GM12878 (cell line): ENCODE results near the gene TPSB2. TPM values are rescaled to one million over a fixed set of nuclear protein-coding genes. Genes with fewer than 3 reads are reported as not detected.
A peak's percentile ranks its signal among the peaks of the same experiment; 100 is the strongest.

Source experiments
- ATAC-seq: fragments of 200-7000 bp; cut with Tn5 transposase; 3 replicates; pipeline ENCODE4 v1.9.1; 2020; ENCODE audit warnings: mild to moderate bottlenecking, moderate library complexity
- BruUV-seq: library from RNA; stranded (reverse); fragments of 400-500 nt; replicated peaks from 2 replicates; lab custom pipeline; 2021; lab: Mats Ljungman, UMichigan
- CTCF ChIA-PET: fragments of 300-600 bp; sonication (Branson Sonifier 250); formaldehyde crosslinking; extraction: SDS; loops from one replicate; lab custom pipeline; 2021; ENCODE audit warnings: inconsistent platforms; lab: Yijun Ruan, JAX
- POLR2A ChIA-PET: fragments of 350-600 bp; formaldehyde crosslinking; extraction: SDS; loops from one replicate; lab custom pipeline; 2021; ENCODE audit warnings: inconsistent platforms; lab: Charles Lee
- RAD21 ChIA-PET: fragments of 300-600 bp; sonication (Branson Sonifier 250); formaldehyde crosslinking; loops from one replicate; lab custom pipeline; 2023; ENCODE audit warnings: antibody characterized with exemption; ENCODE audit not compliant: unreplicated experiment; lab: Charles Lee
- SMC1A ChIA-PET: fragments of 300-600 bp; sonication (Branson Sonifier 250); formaldehyde crosslinking; loops from one replicate; lab custom pipeline; 2023; ENCODE audit not compliant: unreplicated experiment, uncharacterized antibody; lab: Charles Lee
- DNase-seq: peaks from one replicate; pipeline ENCODE4 v3.0.0-alpha.2; 2011; ENCODE audit warnings: low read depth, low spot score
- FAIRE-seq: peaks from 3 replicates; lab custom pipeline; 2011; peaks lifted over from hg19 to GRCh38; lab: Jason Lieb, UNC
- H2AFZ ChIP-seq: 2 replicates; pipeline ENCODE4 v1.6.0; 2011; ENCODE audit warnings: low read depth, low read length, control low read depth; ENCODE audit not compliant: control insufficient read depth
- H3K27ac ChIP-seq: 2 replicates; pipeline ENCODE4 v1.5.1; 2011; ENCODE audit warnings: control low read depth; ENCODE audit not compliant: control insufficient read depth, insufficient read depth
- H3K27me3 ChIP-seq, 2 experiments: replicated peaks in 1 of 2; 2 replicates each; pipeline versions ENCODE4 v1.6.0 to v1.6.1; 2011; ENCODE audit warnings: low read length in 1 of 2; ENCODE audit not compliant: control insufficient read depth in 2 of 2, insufficient read depth in 2 of 2
- H3K36me3 ChIP-seq, 2 experiments: 2 replicates each; pipeline ENCODE4 v1.5.1; 2011; ENCODE audit warnings: low read length in 1 of 2; ENCODE audit not compliant: control insufficient read depth in 2 of 2, insufficient read depth in 2 of 2
- H3K4me1 ChIP-seq: 2 replicates; pipeline ENCODE4 v1.6.1; 2011; ENCODE audit warnings: mild to moderate bottlenecking, low read length, moderate library complexity, mixed read lengths; ENCODE audit not compliant: control insufficient read depth, insufficient read depth
- H3K4me2 ChIP-seq: 2 replicates; pipeline ENCODE4 v1.6.0; 2011; ENCODE audit warnings: control low read depth; ENCODE audit not compliant: control insufficient read depth, insufficient read depth
- H3K4me3 ChIP-seq: fragments of 200-600 bp; sonication (generic); 2 replicates; pipeline ENCODE4 v1.5.1; 2016
- H3K79me2 ChIP-seq: 2 replicates; pipeline ENCODE4 v1.6.0; 2011; ENCODE audit warnings: low read length; ENCODE audit not compliant: control insufficient read depth, insufficient read depth
- H3K9ac ChIP-seq: 2 replicates; pipeline ENCODE4 v1.8.0; 2011; ENCODE audit warnings: low read length, control low read depth, mixed read lengths; ENCODE audit not compliant: control insufficient read depth, insufficient read depth
- H3K9me3 ChIP-seq: replicated peaks from 3 replicates; pipeline ENCODE4 v1.5.1; 2011; ENCODE audit warnings: mild to moderate bottlenecking, low read length; ENCODE audit not compliant: control insufficient read depth, insufficient read depth
- H4K20me1 ChIP-seq: 2 replicates; pipeline ENCODE4 v1.6.0; 2011; ENCODE audit not compliant: control insufficient read depth, insufficient read depth
- ASH2L ChIP-seq: fragments of 300-600, 200-600 bp; sonication (generic); IDR thresholded peaks from 2 replicates; pipeline ENCODE4 v1.6.1; 2017; ENCODE audit warnings: low read depth, mild to moderate bottlenecking, borderline replicate concordance
- BACH1 ChIP-seq: fragments of 450-650 bp; IDR thresholded peaks from 2 replicates; pipeline ENCODE4 v1.6.1; 2017; ENCODE audit warnings: mild to moderate bottlenecking, borderline replicate concordance
- CBX3 ChIP-seq: fragments of 200-600 bp; sonication (generic); IDR thresholded peaks from 2 replicates; pipeline ENCODE4 v1.6.1; 2016; ENCODE audit warnings: low read depth, borderline replicate concordance
- CREM ChIP-seq: IDR thresholded peaks from 2 replicates; pipeline ENCODE4 v1.6.1; 2014; ENCODE audit warnings: antibody characterized with exemption, low read depth
- E2F4 ChIP-seq: IDR thresholded peaks from 2 replicates; pipeline ENCODE4 v1.6.1; 2012; ENCODE audit warnings: low read depth, low read length, improper control_type of control experiment
- EED ChIP-seq: sonication (generic); IDR thresholded peaks from 2 replicates; pipeline ENCODE4 v1.6.1; 2016; ENCODE audit warnings: antibody characterized with exemption, low read depth
- MEF2B ChIP-seq: fragments of 450-650 bp; IDR thresholded peaks from 2 replicates; pipeline ENCODE4 v1.6.1; 2018; ENCODE audit warnings: mild to moderate bottlenecking, moderate library complexity; ENCODE audit not compliant: partially characterized antibody, poor library complexity, severe bottlenecking
- NR2C2 ChIP-seq: IDR thresholded peaks from 2 replicates; pipeline ENCODE4 v1.6.1; 2011; ENCODE audit warnings: borderline replicate concordance, low read depth; ENCODE audit not compliant: control insufficient read depth, insufficient read length
- PAX5 ChIP-seq: IDR thresholded peaks from 2 replicates; pipeline ENCODE4 v1.6.1; 2011; ENCODE audit warnings: low read depth, low read length, borderline replicate concordance
- PAX8 ChIP-seq: fragments of 450-650 bp; IDR thresholded peaks from 2 replicates; pipeline ENCODE4 v1.6.1; 2017; ENCODE audit warnings: mild to moderate bottlenecking, moderate library complexity
- POLR2AphosphoS5 ChIP-seq: IDR thresholded peaks from 2 replicates; pipeline ENCODE4 v1.6.1; 2011; ENCODE audit warnings: mild to moderate bottlenecking, low read length, inconsistent platforms
- PRDM15 ChIP-seq: fragments of 450-650 bp; formaldehyde crosslinking; IDR thresholded peaks from 2 replicates; pipeline ENCODE4 v1.4.0; 2020; ENCODE audit warnings: mild to moderate bottlenecking, moderate library complexity
- RUNX3 ChIP-seq: IDR thresholded peaks from 2 replicates; pipeline ENCODE4 v1.6.1; 2012; ENCODE audit warnings: low read length, inconsistent platforms
- SUPT20H ChIP-seq: IDR thresholded peaks from 2 replicates; pipeline ENCODE4 v1.6.1; 2011; ENCODE audit warnings: low read depth, mild to moderate bottlenecking, low read length, moderate library complexity, borderline replicate concordance; ENCODE audit not compliant: control insufficient read depth
- YBX1 ChIP-seq: fragments of 450-650 bp; IDR thresholded peaks from 2 replicates; pipeline ENCODE4 v1.6.1; 2016; ENCODE audit warnings: antibody characterized with exemption
- ZNF274 ChIP-seq: IDR thresholded peaks from one replicate; pipeline ENCODE4 v1.8.0; 2011; ENCODE audit not compliant: insufficient read length, insufficient read depth
- WGBS: methylation state at CpG from one replicate; pipeline ENCODE4 v1.1.6; 2016; ENCODE audit warnings: low lambda C conversion rate; ENCODE audit not compliant: insufficient replicate concordance, insufficient coverage; ENCODE audit errors: missing lambda C conversion rate; 5-methylcytosine and 5-hydroxymethylcytosine counted together
- in situ Hi-C: fragments of 300-500 bp; cut with MboI; formaldehyde crosslinking; loops from 9 replicates; pipeline ENCODE4 v1.14.3; 2018; ENCODE audit warnings: mixed read lengths
- intact Hi-C: fragments of 100-400 bp; cut with micrococcal nuclease; formaldehyde crosslinking; loops from one replicate; pipeline ENCODE4 v1.14.2; 2022; ENCODE audit not compliant: unreplicated experiment
- polyA plus RNA-seq, 11 experiments: library from polyadenylated mRNA; depleted of rRNA in 4 of 11; unstranded in 6 of 11; stranded (reverse) in 5 of 11; fragments of >200 nt; fragmentation: Nextera tagmentation in 4 of 11; fragmentation: Illumina TruSeq in 1 of 11; extraction: Ambion mirVana in 4 of 11; extraction: Trizol in 1 of 11; gene quantifications; 1 replicate in 1 of 11; 2 replicates in 10 of 11; pipeline versions ENCODE4 v1.2.1 to v1.2.3, GENCODE V29; 2011 to 2016; ENCODE audit warnings: inconsistent platforms in 2 of 11, missing spikeins in 2 of 11, low read depth in 1 of 11
- total RNA-seq, 4 experiments: library from RNA; depleted of rRNA in 3 of 4; stranded (reverse); fragments of >200 nt in 3 of 4; fragmentation: Illumina TruSeq in 1 of 4; extraction: Trizol in 1 of 4; gene quantifications; 2 replicates each; pipeline versions ENCODE4 v1.2.1 to v1.2.3, GENCODE V29; 2013 to 2021

The TPSB2 gene
- total and polyA plus RNA-seq, 10 of the 15 experiments (the other 5 are each of a cell fraction or from before 2014, with no cell fraction given) = not detected

GRCh38 chr16:1278477-1278876, 48.5 kb upstream of the TPSB2 start:
- H3K27ac ChIP-seq = no peak overlapping the region
- ChIA-PET RAD21 (no interaction called here), POLR2A (no interaction called here), CTCF (no interaction called here), SMC1A (no interaction called here)
- H4K20me1 ChIP-seq = no peaks in the 10 kb centered on the region
- intact Hi-C loops (no loop called here), in situ Hi-C loops (no loop called here)
- WGBS = 31% methylated on average over 18 of the region's 18 CpGs
- ATAC-seq (peak; percentile 41), DNase-seq (no peak), FAIRE-seq (no peak)
- H3K27me3 ChIP-seq = no peaks in the 10 kb centered on the region; a peak in 1 of 4 replicates
- H3K79me2 ChIP-seq = no peaks in the 10 kb centered on the region
- H3K9ac ChIP-seq = no peak overlapping the region
- no peaks in the 10 kb centered on the region for H3K4me1 ChIP-seq
- no peak overlapping the region for H3K4me2 ChIP-seq
- no peaks in the 10 kb centered on the region for H3K36me3 ChIP-seq
- no peak for TF ChIP-seq YBX1
- no peak for TF ChIP-seq EED
- no peak for TF ChIP-seq ASH2L
- TF ChIP-seq PAX5 = no peak
- TF ChIP-seq CREM = no peak
- TF ChIP-seq BACH1 = no peak
- TF ChIP-seq POLR2AphosphoS5 = no peak
- no peak for TF ChIP-seq MEF2B
- TF ChIP-seq RUNX3 = no peak
- no peak for TF ChIP-seq ZNF274
- no peak for TF ChIP-seq PRDM15 (CRISPR knock-in tag)
- TF ChIP-seq CBX3 = no peak
- TF ChIP-seq NR2C2 = no peak
- TF ChIP-seq PAX8 = no peak
- no peak for TF ChIP-seq SUPT20H
- no peak for TF ChIP-seq E2F4
- no TSS peak for BruUV-seq
- H3K9me3 ChIP-seq = no peaks in the 10 kb centered on the region
- no peak overlapping the region for H3K4me3 ChIP-seq
- H2AFZ ChIP-seq = no peak overlapping the region
